HCT116 (cell line): ENCODE data around the gene RBM23. TPM values are rescaled to one million over a fixed set of nuclear protein-coding genes. Genes with fewer than 3 reads are reported as not detected.

Experiments
- ATAC-seq: fragments of 200-7000 bp; cut with Tn5 transposase; 2 replicates; pipeline ENCODE4 v1.9.1; 2020; ENCODE audit warnings: mild to moderate bottlenecking, moderate library complexity
- BruUV-seq: library from RNA; stranded (reverse); fragments of 400-500 nt; replicated peaks from 2 replicates; lab custom pipeline; 2021; lab: Mats Ljungman, UMichigan
- CTCF ChIA-PET: fragments of 300-600 bp; sonication (Branson Sonifier 250); formaldehyde crosslinking; loops from one replicate; lab custom pipeline; 2021; ENCODE audit warnings: antibody characterized with exemption; lab: Charles Lee
- POLR2A ChIA-PET: fragments of 300-600, 350-600 bp; sonication (Branson Sonifier 250); formaldehyde crosslinking; loops from one replicate; lab custom pipeline; 2021; ENCODE audit warnings: antibody characterized with exemption; lab: Charles Lee
- RAD21 ChIA-PET, 2 experiments: fragments of 300-600 bp; sonication (Branson Sonifier 250); formaldehyde crosslinking; loops; one replicate each; lab custom pipeline; 2023; ENCODE audit warnings: low total read pairs in 2 of 2; ENCODE audit not compliant: uncharacterized antibody in 2 of 2, unreplicated experiment in 2 of 2, low non-redundant PET in 1 of 2; lab: Charles Lee
- DNase-seq: peaks from one replicate; pipeline ENCODE4 v3.0.0-alpha.2; 2010; ENCODE audit warnings: low read depth, low spot score
- H2AFZ ChIP-seq: fragments of 200-600 bp; shearing (Covaris generic), sonication (generic); 2 replicates; pipeline ENCODE4 v1.6.1; 2017; ENCODE audit warnings: low read depth, mixed run types, mixed read lengths, antibody characterized with exemption, low read length; ENCODE audit not compliant: poor library complexity, severe bottlenecking
- H3K27ac ChIP-seq: 2 replicates; pipeline ENCODE4 v1.5.1; 2012; ENCODE audit warnings: low read depth, low read length
- H3K27me3 ChIP-seq: fragments of 200-600 bp; sonication (generic); 2 replicates; pipeline ENCODE4 v1.6.1; 2016; ENCODE audit warnings: mixed run types, low read length, mixed read lengths; ENCODE audit not compliant: insufficient read depth
- H3K36me3 ChIP-seq, 2 experiments: fragments of 200-500 bp in 1 of 2; fragments of 200-600 bp in 1 of 2; sonication (Bioruptor generic) in 1 of 2; sonication (generic) in 1 of 2; 2 replicates each; pipeline versions ENCODE4 v1.5.1 to v1.6.1; 2014 to 2016; ENCODE audit warnings: low read length in 2 of 2, inconsistent platforms in 1 of 2, mixed read lengths in 1 of 2, mixed run types in 1 of 2; ENCODE audit not compliant: insufficient read depth in 2 of 2, control insufficient read depth in 1 of 2
- H3K4me1 ChIP-seq, 2 experiments: fragments of 200-600 bp in 1 of 2; sonication (generic) in 1 of 2; 2 replicates each; pipeline versions ENCODE4 v1.5.1 to v1.6.1; 2012 to 2017; ENCODE audit warnings: low read length in 2 of 2, inconsistent platforms in 1 of 2, mild to moderate bottlenecking in 1 of 2, mixed read lengths in 1 of 2, mixed run types in 1 of 2, moderate library complexity in 1 of 2; ENCODE audit not compliant: insufficient read depth in 2 of 2, control insufficient read depth in 1 of 2
- H3K4me2 ChIP-seq: fragments of 200-600 bp; sonication (generic); 2 replicates; pipeline ENCODE4 v1.6.1; 2017; ENCODE audit warnings: mixed run types, low read length, mixed read lengths
- H3K4me3 ChIP-seq, 2 experiments: fragments of 200-600 bp in 1 of 2; sonication (generic) in 1 of 2; replicated peaks in 1 of 2; 2 replicates each; pipeline ENCODE4 v1.5.1; 2011 to 2016; ENCODE audit warnings: low read length in 2 of 2, control low read depth in 1 of 2, low read depth in 1 of 2, mild to moderate bottlenecking in 1 of 2, mixed read lengths in 1 of 2, mixed run types in 1 of 2
- H3K79me2 ChIP-seq: fragments of 200-600 bp; sonication (generic); 2 replicates; pipeline ENCODE4 v1.6.1; 2017; ENCODE audit warnings: mild to moderate bottlenecking, mixed run types, low read length, moderate library complexity, mixed read lengths; ENCODE audit not compliant: insufficient read depth
- H3K9ac ChIP-seq: fragments of 200-600 bp; sonication (generic); 2 replicates; pipeline ENCODE4 v1.6.1; 2016; ENCODE audit warnings: low read length, mixed read lengths
- H3K9me2 ChIP-seq: fragments of 200-600 bp; sonication (generic), shearing (Covaris generic); 2 replicates; pipeline ENCODE4 v1.6.1; 2017; ENCODE audit warnings: mixed run types, mild to moderate bottlenecking, moderate library complexity; ENCODE audit not compliant: insufficient read depth
- H3K9me3 ChIP-seq, 2 experiments: fragments of 200-500 bp in 1 of 2; fragments of 200-600 bp in 1 of 2; sonication (Bioruptor generic) in 1 of 2; sonication (generic) in 1 of 2; 2 replicates each; pipeline ENCODE4 v1.6.1; 2014 to 2017; ENCODE audit warnings: low read length in 2 of 2, mixed read lengths in 2 of 2, inconsistent platforms in 1 of 2, low read depth in 1 of 2, mild to moderate bottlenecking in 1 of 2, mixed run types in 1 of 2, moderate library complexity in 1 of 2; ENCODE audit not compliant: control insufficient read depth in 1 of 2, insufficient read depth in 1 of 2
- H4K20me1 ChIP-seq: fragments of 200-600 bp; sonication (generic), shearing (Covaris generic); 2 replicates; pipeline ENCODE4 v1.6.1; 2017; ENCODE audit warnings: mixed run types, mild to moderate bottlenecking, moderate library complexity; ENCODE audit not compliant: insufficient read depth
- CBX3 ChIP-seq: IDR thresholded peaks from 2 replicates; pipeline ENCODE4 v1.6.1; 2012; ENCODE audit warnings: low read depth
- ELF1 ChIP-seq: IDR thresholded peaks from 2 replicates; pipeline ENCODE4 v1.6.1; 2012; ENCODE audit warnings: low read depth, borderline replicate concordance
- EZH2 ChIP-seq: fragments of 200-600 bp; sonication (generic); IDR thresholded peaks from 2 replicates; pipeline ENCODE4 v1.6.1; 2017; ENCODE audit warnings: antibody characterized with exemption, mixed run types
- FOSL1 ChIP-seq: IDR thresholded peaks from 2 replicates; pipeline ENCODE4 v1.6.1; 2012; ENCODE audit warnings: low read depth
- JUND ChIP-seq: IDR thresholded peaks from 2 replicates; pipeline ENCODE4 v1.6.1; 2012
- POLR2A ChIP-seq: IDR thresholded peaks from 2 replicates; pipeline ENCODE4 v1.7.0; 2011; ENCODE audit warnings: borderline replicate concordance; ENCODE audit not compliant: insufficient read depth, insufficient read length; ENCODE audit errors: extremely low read depth
- POLR2AphosphoS5 ChIP-seq: IDR thresholded peaks from 2 replicates; pipeline ENCODE4 v1.6.1; 2011; ENCODE audit warnings: mild to moderate bottlenecking, low read depth, low read length, moderate library complexity
- TCF7L2 ChIP-seq: IDR thresholded peaks from 2 replicates; pipeline ENCODE4 v1.7.0; 2011; ENCODE audit warnings: borderline replicate concordance, inconsistent platforms; ENCODE audit not compliant: insufficient read depth, insufficient read length; ENCODE audit errors: extremely low read depth
- ZBTB33 ChIP-seq: IDR thresholded peaks from 2 replicates; pipeline ENCODE4 v1.6.1; 2011; ENCODE audit warnings: mild to moderate bottlenecking, low read length, moderate library complexity; ENCODE audit not compliant: insufficient replicate concordance; ENCODE audit errors: extremely low read depth
- ZFX ChIP-seq: fragments of 450-650 bp; IDR thresholded peaks from 2 replicates; pipeline ENCODE4 v1.6.1; 2017
- ZNF274 ChIP-seq: fragments of 200-500 bp; sonication (Bioruptor generic); IDR thresholded peaks from 2 replicates; pipeline ENCODE4 v1.6.1; 2014; ENCODE audit warnings: mild to moderate bottlenecking, low read depth, low read length, inconsistent platforms
- intact Hi-C: fragments of 100-400 bp; cut with micrococcal nuclease; formaldehyde crosslinking; loops from 2 replicates; pipeline ENCODE4 v1.10.0; 2022
- total RNA-seq: library from RNA; stranded (reverse); gene quantifications from one replicate; pipeline ENCODE4 v1.2.1, GENCODE V29; 2021; ENCODE audit not compliant: unreplicated experiment
- TF ChIP-seq, protein P1 (sequence below), 3 experiments: fragments of 200-600 bp in 1 of 3; sonication (generic) in 1 of 3; IDR thresholded peaks in 2 of 3; conservative IDR thresholded peaks in 1 of 3; 2 replicates each; pipeline ENCODE4 v1.5.1; 2012 to 2017; ENCODE audit warnings: low read depth in 2 of 3, low read length in 2 of 3, antibody characterized with exemption in 1 of 3, borderline replicate concordance in 1 of 3, control low read depth in 1 of 3, mild to moderate bottlenecking in 1 of 3, mixed read lengths in 1 of 3, mixed run types in 1 of 3, moderate library complexity in 1 of 3; ENCODE audit not compliant: insufficient read depth in 1 of 3
- TF ChIP-seq, protein P2 (sequence below): IDR thresholded peaks from 2 replicates; pipeline ENCODE4 v1.6.1; 2012
- TF ChIP-seq, protein P3 (sequence below): IDR thresholded peaks from 2 replicates; pipeline ENCODE4 v1.6.1; 2012; ENCODE audit warnings: low read depth

The RBM23 gene
- total RNA-seq, 1 experiment from 2014 or later = 67.2 TPM

DNA sequence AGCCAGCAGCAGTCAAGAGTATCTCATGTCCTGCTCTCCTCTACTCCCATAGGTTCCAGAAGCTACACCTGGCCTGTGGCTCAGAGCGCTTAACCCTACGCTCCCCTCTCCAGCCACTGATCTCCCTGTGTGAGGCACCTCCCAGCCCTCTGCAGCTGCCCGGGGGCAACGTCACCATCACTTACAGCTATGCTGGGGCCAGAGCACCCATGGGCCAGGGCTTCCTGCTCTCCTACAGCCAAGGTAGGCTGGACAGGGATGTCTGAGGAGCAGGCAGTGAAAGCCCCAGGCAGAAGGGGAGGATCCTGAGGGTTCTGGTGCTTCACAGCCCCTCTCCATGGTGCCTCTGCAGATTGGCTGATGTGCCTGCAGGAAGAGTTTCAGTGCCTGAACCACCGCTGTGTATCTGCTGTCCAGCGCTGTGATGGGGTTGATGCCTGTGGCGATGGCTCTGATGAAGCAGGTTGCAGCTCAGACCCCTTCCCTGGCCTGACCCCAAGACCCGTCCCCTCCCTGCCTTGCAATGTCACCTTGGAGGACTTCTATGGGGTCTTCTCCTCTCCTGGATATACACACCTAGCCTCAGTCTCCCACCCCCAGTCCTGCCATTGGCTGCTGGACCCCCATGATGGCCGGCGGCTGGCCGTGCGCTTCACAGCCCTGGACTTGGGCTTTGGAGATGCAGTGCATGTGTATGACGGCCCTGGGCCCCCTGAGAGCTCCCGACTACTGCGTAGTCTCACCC lies 43.8 kb downstream of the RBM23 start:
- no peak for TF ChIP-seq ZFX
- TF ChIP-seq POLR2A = no peak
- no peak for TF ChIP-seq JUND
- TF ChIP-seq ZNF274 = no peak
- TF ChIP-seq FOSL1 = no peak
- TF ChIP-seq POLR2AphosphoS5 = no peak
- no peak for TF ChIP-seq TCF7L2
- no peak for TF ChIP-seq CBX3
- TF ChIP-seq ELF1 = no peak
- TF ChIP-seq, protein P1, sequence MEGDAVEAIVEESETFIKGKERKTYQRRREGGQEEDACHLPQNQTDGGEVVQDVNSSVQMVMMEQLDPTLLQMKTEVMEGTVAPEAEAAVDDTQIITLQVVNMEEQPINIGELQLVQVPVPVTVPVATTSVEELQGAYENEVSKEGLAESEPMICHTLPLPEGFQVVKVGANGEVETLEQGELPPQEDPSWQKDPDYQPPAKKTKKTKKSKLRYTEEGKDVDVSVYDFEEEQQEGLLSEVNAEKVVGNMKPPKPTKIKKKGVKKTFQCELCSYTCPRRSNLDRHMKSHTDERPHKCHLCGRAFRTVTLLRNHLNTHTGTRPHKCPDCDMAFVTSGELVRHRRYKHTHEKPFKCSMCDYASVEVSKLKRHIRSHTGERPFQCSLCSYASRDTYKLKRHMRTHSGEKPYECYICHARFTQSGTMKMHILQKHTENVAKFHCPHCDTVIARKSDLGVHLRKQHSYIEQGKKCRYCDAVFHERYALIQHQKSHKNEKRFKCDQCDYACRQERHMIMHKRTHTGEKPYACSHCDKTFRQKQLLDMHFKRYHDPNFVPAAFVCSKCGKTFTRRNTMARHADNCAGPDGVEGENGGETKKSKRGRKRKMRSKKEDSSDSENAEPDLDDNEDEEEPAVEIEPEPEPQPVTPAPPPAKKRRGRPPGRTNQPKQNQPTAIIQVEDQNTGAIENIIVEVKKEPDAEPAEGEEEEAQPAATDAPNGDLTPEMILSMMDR (IDR thresholded peaks at IDR 0.05 in 2 of 3, conservative IDR thresholded peaks at IDR 0.05 in 1 of 3; ENCODE audit: borderline replicate concordance in 1 of 3, insufficient read depth in 1 of 3, low read depth in 2 of 3, low read length in 2 of 3) = no peak
- TF ChIP-seq, protein P2, sequence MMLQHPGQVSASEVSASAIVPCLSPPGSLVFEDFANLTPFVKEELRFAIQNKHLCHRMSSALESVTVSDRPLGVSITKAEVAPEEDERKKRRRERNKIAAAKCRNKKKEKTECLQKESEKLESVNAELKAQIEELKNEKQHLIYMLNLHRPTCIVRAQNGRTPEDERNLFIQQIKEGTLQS = no peak
- TF ChIP-seq, protein P3, sequence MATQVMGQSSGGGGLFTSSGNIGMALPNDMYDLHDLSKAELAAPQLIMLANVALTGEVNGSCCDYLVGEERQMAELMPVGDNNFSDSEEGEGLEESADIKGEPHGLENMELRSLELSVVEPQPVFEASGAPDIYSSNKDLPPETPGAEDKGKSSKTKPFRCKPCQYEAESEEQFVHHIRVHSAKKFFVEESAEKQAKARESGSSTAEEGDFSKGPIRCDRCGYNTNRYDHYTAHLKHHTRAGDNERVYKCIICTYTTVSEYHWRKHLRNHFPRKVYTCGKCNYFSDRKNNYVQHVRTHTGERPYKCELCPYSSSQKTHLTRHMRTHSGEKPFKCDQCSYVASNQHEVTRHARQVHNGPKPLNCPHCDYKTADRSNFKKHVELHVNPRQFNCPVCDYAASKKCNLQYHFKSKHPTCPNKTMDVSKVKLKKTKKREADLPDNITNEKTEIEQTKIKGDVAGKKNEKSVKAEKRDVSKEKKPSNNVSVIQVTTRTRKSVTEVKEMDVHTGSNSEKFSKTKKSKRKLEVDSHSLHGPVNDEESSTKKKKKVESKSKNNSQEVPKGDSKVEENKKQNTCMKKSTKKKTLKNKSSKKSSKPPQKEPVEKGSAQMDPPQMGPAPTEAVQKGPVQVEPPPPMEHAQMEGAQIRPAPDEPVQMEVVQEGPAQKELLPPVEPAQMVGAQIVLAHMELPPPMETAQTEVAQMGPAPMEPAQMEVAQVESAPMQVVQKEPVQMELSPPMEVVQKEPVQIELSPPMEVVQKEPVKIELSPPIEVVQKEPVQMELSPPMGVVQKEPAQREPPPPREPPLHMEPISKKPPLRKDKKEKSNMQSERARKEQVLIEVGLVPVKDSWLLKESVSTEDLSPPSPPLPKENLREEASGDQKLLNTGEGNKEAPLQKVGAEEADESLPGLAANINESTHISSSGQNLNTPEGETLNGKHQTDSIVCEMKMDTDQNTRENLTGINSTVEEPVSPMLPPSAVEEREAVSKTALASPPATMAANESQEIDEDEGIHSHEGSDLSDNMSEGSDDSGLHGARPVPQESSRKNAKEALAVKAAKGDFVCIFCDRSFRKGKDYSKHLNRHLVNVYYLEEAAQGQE = no peak
- no peak for TF ChIP-seq EZH2
- TF ChIP-seq ZBTB33 = no peak
- peaks cover 5 to 21% of the 10 kb centered on the region in 2 experiments for H3K4me1 ChIP-seq
- peaks cover 3% of the 10 kb centered on the region in 2 experiments; a peak in 1 of 4 replicates for H3K36me3 ChIP-seq
- DNase-seq = no peak
- CTCF ChIA-PET = no interaction called here
- RAD21 ChIA-PET = no interaction called here
- no peaks in the 10 kb centered on the region for H3K9me3 ChIP-seq
- intact Hi-C loops = no loop called here
- ATAC-seq = no peak
- no peak overlapping the region for H3K27ac ChIP-seq
- H3K79me2 ChIP-seq = no peaks in the 10 kb centered on the region
- no peak overlapping the region for H3K4me2 ChIP-seq
- H3K4me3 ChIP-seq = no peak overlapping the region
- no TSS peak for BruUV-seq
- no peaks in the 10 kb centered on the region for H3K27me3 ChIP-seq
- POLR2A ChIA-PET = no interaction called here
- H2AFZ ChIP-seq = no peak overlapping the region
- no peaks in the 10 kb centered on the region for H4K20me1 ChIP-seq
- H3K9me2 ChIP-seq = no peaks in the 10 kb centered on the region
- no peak overlapping the region for H3K9ac ChIP-seq
